Measurements from ENCODE around the gene DCAF7. TPM values are rescaled to one million over a fixed set of nuclear protein-coding genes. Genes with fewer than 3 reads are reported as not detected.

Gene DCAF7
- total RNA-seq, 1 experiment from 2014 or later = 144 TPM

DNA sequence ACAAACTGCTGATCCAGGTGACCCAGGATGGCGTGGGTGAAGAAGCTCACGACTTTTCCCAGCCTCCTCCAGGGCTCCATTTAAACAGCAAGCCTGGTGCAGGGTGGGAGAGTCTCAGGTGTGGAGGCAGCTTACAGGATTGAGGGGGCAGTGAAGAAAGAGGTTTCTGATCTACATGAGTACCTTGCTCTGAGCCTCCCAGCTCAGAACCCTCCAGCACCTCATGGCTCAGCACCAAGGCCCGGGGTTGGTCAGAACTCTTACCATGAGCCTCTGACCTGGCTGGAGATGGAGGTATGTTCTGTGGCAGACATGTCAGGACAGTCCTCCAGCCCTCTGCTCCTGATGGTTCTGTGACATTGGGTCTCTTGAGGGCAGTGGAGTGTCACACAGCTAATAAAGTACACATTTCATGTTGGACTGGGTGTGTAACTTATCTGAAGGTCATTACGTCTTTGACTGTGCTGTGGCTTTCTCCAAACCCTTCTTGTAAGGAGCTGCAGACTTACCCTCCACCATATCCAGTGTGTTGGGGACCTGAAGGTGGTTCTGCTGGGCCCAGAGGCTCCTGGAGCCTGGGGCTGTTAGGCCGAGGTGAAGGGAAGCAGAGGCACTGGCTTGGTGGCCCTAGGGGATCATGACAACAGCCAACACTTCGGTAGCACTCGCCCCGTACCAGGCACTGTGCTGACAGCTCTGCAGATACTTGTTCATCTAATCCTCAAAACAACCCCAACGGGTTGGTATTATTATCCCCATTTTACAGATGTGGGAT lies 3.8 kb upstream of the DCAF7 start:
- no peak overlapping the region for H3K4me3 ChIP-seq (replicated peaks in 1 of 2; ENCODE audit: low read depth in 1 of 2, low read length in 2 of 2)
- H3K4me2 ChIP-seq (ENCODE audit: low read length) = no peak overlapping the region
- H3K9me3 ChIP-seq (ENCODE audit: control insufficient read depth in 1 of 2, insufficient read depth in 1 of 2, low read depth in 1 of 2, low read length in 2 of 2) = no peaks in the 10 kb centered on the region
- TF ChIP-seq SRF (IDR thresholded peaks at IDR 0.05; ENCODE audit: low read depth) = no peak
- TF ChIP-seq, protein P1, sequence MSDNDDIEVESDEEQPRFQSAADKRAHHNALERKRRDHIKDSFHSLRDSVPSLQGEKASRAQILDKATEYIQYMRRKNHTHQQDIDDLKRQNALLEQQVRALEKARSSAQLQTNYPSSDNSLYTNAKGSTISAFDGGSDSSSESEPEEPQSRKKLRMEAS (IDR thresholded peaks at IDR 0.05) = no peak
- no peak for TF ChIP-seq POLR2AphosphoS5 (IDR thresholded peaks at IDR 0.05; ENCODE audit: low read depth, low read length)
- TF ChIP-seq, protein P2, sequence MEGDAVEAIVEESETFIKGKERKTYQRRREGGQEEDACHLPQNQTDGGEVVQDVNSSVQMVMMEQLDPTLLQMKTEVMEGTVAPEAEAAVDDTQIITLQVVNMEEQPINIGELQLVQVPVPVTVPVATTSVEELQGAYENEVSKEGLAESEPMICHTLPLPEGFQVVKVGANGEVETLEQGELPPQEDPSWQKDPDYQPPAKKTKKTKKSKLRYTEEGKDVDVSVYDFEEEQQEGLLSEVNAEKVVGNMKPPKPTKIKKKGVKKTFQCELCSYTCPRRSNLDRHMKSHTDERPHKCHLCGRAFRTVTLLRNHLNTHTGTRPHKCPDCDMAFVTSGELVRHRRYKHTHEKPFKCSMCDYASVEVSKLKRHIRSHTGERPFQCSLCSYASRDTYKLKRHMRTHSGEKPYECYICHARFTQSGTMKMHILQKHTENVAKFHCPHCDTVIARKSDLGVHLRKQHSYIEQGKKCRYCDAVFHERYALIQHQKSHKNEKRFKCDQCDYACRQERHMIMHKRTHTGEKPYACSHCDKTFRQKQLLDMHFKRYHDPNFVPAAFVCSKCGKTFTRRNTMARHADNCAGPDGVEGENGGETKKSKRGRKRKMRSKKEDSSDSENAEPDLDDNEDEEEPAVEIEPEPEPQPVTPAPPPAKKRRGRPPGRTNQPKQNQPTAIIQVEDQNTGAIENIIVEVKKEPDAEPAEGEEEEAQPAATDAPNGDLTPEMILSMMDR (IDR thresholded peaks at IDR 0.05 in 2 of 3, conservative IDR thresholded peaks at IDR 0.05 in 1 of 3; ENCODE audit: borderline replicate concordance in 1 of 3, insufficient read depth in 1 of 3, low read depth in 2 of 3, low read length in 2 of 3) = no peak
- TF ChIP-seq ZNF274 (IDR thresholded peaks at IDR 0.05; ENCODE audit: low read depth, low read length) = no peak
- TF ChIP-seq SIN3A (IDR thresholded peaks at IDR 0.05; ENCODE audit: low read depth) = no peak
- TF ChIP-seq EZH2phosphoT487 (IDR thresholded peaks at IDR 0.05; ENCODE audit: borderline replicate concordance) = no peak
- no peak for TF ChIP-seq CEBPB (IDR thresholded peaks at IDR 0.05; ENCODE audit: low read depth)
- TF ChIP-seq FOSL1 (IDR thresholded peaks at IDR 0.05; ENCODE audit: low read depth) = no peak
- no peak for TF ChIP-seq POLR2A (IDR thresholded peaks at IDR 0.05; ENCODE audit: borderline replicate concordance, extremely low read depth, insufficient read depth, insufficient read length)
- no peak for TF ChIP-seq ELF1 (IDR thresholded peaks at IDR 0.05; ENCODE audit: borderline replicate concordance, low read depth)
- no peak for TF ChIP-seq JUND (IDR thresholded peaks at IDR 0.05)
- no peaks in the 10 kb centered on the region for H3K9me2 ChIP-seq (ENCODE audit: insufficient read depth)
- peaks cover 16% of the 10 kb centered on the region for H3K79me2 ChIP-seq (ENCODE audit: insufficient read depth, low read length)
- H3K4me1 ChIP-seq (ENCODE audit: control insufficient read depth in 1 of 2, insufficient read depth in 2 of 2, low read length in 2 of 2) = peaks cover 9 to 17% of the 10 kb centered on the region in 2 experiments
- H3K36me3 ChIP-seq (ENCODE audit: control insufficient read depth in 1 of 2, insufficient read depth in 2 of 2, low read length in 2 of 2) = no peaks in the 10 kb centered on the region
- H2AFZ ChIP-seq (ENCODE audit: low read depth, low read length, poor library complexity, severe bottlenecking) = no peak overlapping the region
- BruUV-seq (replicated peaks) = no TSS peak
- DNase-seq (ENCODE audit: low read depth, low spot score) (no peak), ATAC-seq (no peak)
- no peak overlapping the region for H3K27ac ChIP-seq (ENCODE audit: low read depth, low read length)
- RAD21 ChIA-PET (ENCODE audit: low non-redundant PET in 1 of 2, low total read pairs in 2 of 2, uncharacterized antibody in 2 of 2, unreplicated experiment in 2 of 2) = no interaction called here
- intact Hi-C loops (cut with micrococcal nuclease) = no loop called here
- POLR2A ChIA-PET = no interaction called here
- CTCF ChIA-PET = interaction anchor here (0.7 kb wide), 1 partner anchor 121 kb away, joined by 3 read pairs; no protein-coding TSS in a partner anchor
- no peaks in the 10 kb centered on the region for H4K20me1 ChIP-seq (ENCODE audit: insufficient read depth)
- H3K9ac ChIP-seq (ENCODE audit: low read length) = no peak overlapping the region
- H3K27me3 ChIP-seq (ENCODE audit: insufficient read depth, low read length) = no peaks in the 10 kb centered on the region
